ENCODE results near the gene COMMD4. TPM values are rescaled to one million over a fixed set of nuclear protein-coding genes. Genes with fewer than 3 reads are reported as not detected.
"Not testable (repeated sequence)": the region's sequence is repeated elsewhere in the genome, so short reads cannot be mapped to it uniquely, and the experiment has no call there.

COMMD4 gene
- polyA plus RNA-seq, 4 donors, result 57.1 to 109 (median 84.9) TPM

GRCh38 chr15:75329571-75329970, 6.3 kb upstream of the COMMD4 start:
- no peak for DNase-seq (ENCODE audit: low read depth in 4 of 4, low spot score in 3 of 4)

- DNase-seq (ENCODE audit: low read depth in 4 of 4, low spot score in 3 of 4), result not testable (repeated sequence)
Observed at GRCh38 chr15:75332093-75332492, 3.8 kb upstream of the COMMD4 start.

- not testable (repeated sequence) for DNase-seq (ENCODE audit: low read depth in 4 of 4, low spot score in 3 of 4)
Observed at GRCh38 chr15:75333654-75334419, 2.0 kb upstream of the COMMD4 start.

GRCh38 chr15:75335313-75335704, 554 bp upstream of the COMMD4 start:
- no peak for DNase-seq (ENCODE audit: low read depth in 4 of 4, low spot score in 3 of 4)

GRCh38 chr15:75338661-75339240, 2.9 kb downstream of the COMMD4 start:
- DNase-seq (ENCODE audit: low read depth in 4 of 4, low spot score in 3 of 4), result no peak

- DNase-seq (ENCODE audit: low read depth in 4 of 4, low spot score in 3 of 4), result no peak
Observed at GRCh38 chr15:75339531-75340240, 3.8 kb downstream of the COMMD4 start.

GRCh38 chr15:75342221-75342620, 6.4 kb downstream of the COMMD4 start:
- no peak for DNase-seq (ENCODE audit: low read depth in 4 of 4, low spot score in 3 of 4)

GRCh38 chr15:75343953-75344352, 8.1 kb downstream of the COMMD4 start:
- DNase-seq (ENCODE audit: low read depth in 4 of 4, low spot score in 3 of 4), result not testable (repeated sequence)

- no peak for DNase-seq (ENCODE audit: low read depth in 4 of 4, low spot score in 3 of 4)
Observed at GRCh38 chr15:75346796-75347221, 10.9 kb downstream of the COMMD4 start, which contains the start of gene NEIL1. NEIL1 (plus strand) TSS chr15:75347039; CDS start chr15:75348906, 1,867 bp downstream.

- no peak for DNase-seq (ENCODE audit: low read depth in 4 of 4, low spot score in 3 of 4)
Observed at GRCh38 chr15:75347222-75348033, 11.6 kb downstream of the COMMD4 start.

- no peak for DNase-seq (ENCODE audit: low read depth in 4 of 4, low spot score in 3 of 4)
Observed at GRCh38 chr15:75348034-75348561, 12.2 kb downstream of the COMMD4 start.

- DNase-seq (ENCODE audit: low read depth in 4 of 4, low spot score in 3 of 4), result no peak
Observed at GRCh38 chr15:75348562-75349350, 12.9 kb downstream of the COMMD4 start.

GRCh38 chr15:75349351-75349669, 13.4 kb downstream of the COMMD4 start:
- not testable (repeated sequence) for DNase-seq (ENCODE audit: low read depth in 4 of 4, low spot score in 3 of 4)

GRCh38 chr15:75349851-75350588, 14.2 kb downstream of the COMMD4 start:
- DNase-seq (ENCODE audit: low read depth in 4 of 4, low spot score in 3 of 4), result no peak

GRCh38 chr15:75350601-75351361, 14.9 kb downstream of the COMMD4 start:
- no peak for DNase-seq (ENCODE audit: low read depth in 4 of 4, low spot score in 3 of 4)

- no peak for DNase-seq (ENCODE audit: low read depth in 4 of 4, low spot score in 3 of 4)
Observed at GRCh38 chr15:75352186-75353080, 16.6 kb downstream of the COMMD4 start.

- no peak for DNase-seq (ENCODE audit: low read depth in 4 of 4, low spot score in 3 of 4)
Observed at GRCh38 chr15:75353604-75354003, 17.7 kb downstream of the COMMD4 start.
